Pancreas (tissue), 10 donors: ENCODE data around the gene RNF5. TPM values are rescaled to one million over a fixed set of nuclear protein-coding genes. Genes with fewer than 3 reads are reported as not detected.

Source experiments
- ATAC-seq, 4 donors: fragments of 200-7000 bp; cut with Tn5 transposase; one replicate each; pipeline versions ENCODE4 v1.8.0 to v1.9.1; 2020; ENCODE audit warnings: mild to moderate bottlenecking in 4 of 4, moderate library complexity in 4 of 4
- DNase-seq, 6 donors: peaks; one replicate each; pipeline ENCODE4 v3.0.0-alpha.2; 2020
- FAIRE-seq: peaks from 2 replicates; lab custom pipeline; 2012; peaks lifted over from hg19 to GRCh38; lab: Jason Lieb, UNC
- H3K27ac ChIP-seq, 4 donors: fragments of 200-600 bp; sonication (generic); 1 replicate in 3 of 4; 2 replicates in 1 of 4; pipeline versions ENCODE4 v1.5.0 to v1.8.0; 2020
- H3K27me3 ChIP-seq, 4 donors: fragments of 200-600 bp; one replicate each; pipeline ENCODE4 v1.8.0; 2021
- H3K36me3 ChIP-seq, 3 donors: fragments of 200-600 bp; sonication (generic) in 1 of 3; one replicate each; pipeline versions ENCODE4 v1.5.0 to v1.8.0; 2020 to 2021
- H3K4me1 ChIP-seq, 3 donors: fragments of 200-600 bp; one replicate each; pipeline ENCODE4 v1.8.0; 2021
- H3K4me3 ChIP-seq, 4 donors: fragments of 200-600 bp; sonication (generic) in 2 of 4; one replicate each; pipeline versions ENCODE4 v1.5.0 to v1.8.0; 2020 to 2021
- H3K9me3 ChIP-seq, 4 donors: fragments of 200-600 bp; one replicate each; pipeline ENCODE4 v1.8.0; 2021
- WGBS, 2 donors: extraction: QIAGEN DNeasy Blood & Tissue Kit; methylation state at CpG; one replicate each; pipeline ENCODE4 v1.1.7; 2013; 5-methylcytosine and 5-hydroxymethylcytosine counted together
- intact Hi-C, 3 donors: fragments of 100-400 bp; cut with DNase I; formaldehyde crosslinking; loops; one replicate each; pipeline versions ENCODE4 v1.11.1 to v1.14.2; 2022
- polyA plus RNA-seq, 2 donors: library from polyadenylated mRNA; stranded (reverse); fragments of 200-250 nt; gene quantifications; one replicate each; pipeline ENCODE4 v1.2.3, GENCODE V29; 2013
- total RNA-seq, 6 donors: library from RNA; stranded (reverse); fragmentation: NEBNext Ultra II Directional in 4 of 6; extraction: Animal tissue kit (Norgen Biotek cat#: 25700) in 4 of 6; gene quantifications; one replicate each; pipeline versions ENCODE4 v1.2.1 to v1.2.4, GENCODE V29; 2021 to 2023
- TF ChIP-seq, protein P1 (sequence below), 4 donors: fragments of 200-600 bp; sonication (generic) in 3 of 4; IDR thresholded peaks; one replicate each; pipeline versions ENCODE4 v1.5.0 to v1.8.0; 2021; ENCODE audit warnings: antibody characterized with exemption in 4 of 4
- donor health status: healthy with polysubstance abuse.
- donor health status: DM: no; HTN: no; CAD: no; lungs with moderate emphysema.
- donor health status: DM: no; HTN: no; CAD: no.
- donor health status: control.
- donor health status: control.
- donor health status: Bipolar disorder and iron deficiency.
- donor health status: DM: yes; HTN: yes; CAD: no.
- donor health status: DM: no; HTN: no; CAD: no.
- donor health status: DM: no; HTN: no; CAD: no.
- donor health status: DM: yes; HTN: yes; CAD: no.

The RNF5 gene
- total and polyA plus RNA-seq, 8 donors = 16.1 to 41.4 (median 25.8) TPM

GRCh38 chr6:32179766-32180405 lies 1.7 kb downstream of the RNF5 start:
- no peak overlapping the region for H3K27ac ChIP-seq
- H3K4me3 ChIP-seq = no peak overlapping the region
- H3K4me1 ChIP-seq = peaks cover 20 to 24% (median 22%) of the 10 kb centered on the region in 3 donors
- no peak for FAIRE-seq
- no peak for ATAC-seq
- 73 to 78% methylated on average over 10 of the region's 10 CpGs for WGBS, 2 donors
- intact Hi-C loops = no loop called here
- TF ChIP-seq, protein P1, sequence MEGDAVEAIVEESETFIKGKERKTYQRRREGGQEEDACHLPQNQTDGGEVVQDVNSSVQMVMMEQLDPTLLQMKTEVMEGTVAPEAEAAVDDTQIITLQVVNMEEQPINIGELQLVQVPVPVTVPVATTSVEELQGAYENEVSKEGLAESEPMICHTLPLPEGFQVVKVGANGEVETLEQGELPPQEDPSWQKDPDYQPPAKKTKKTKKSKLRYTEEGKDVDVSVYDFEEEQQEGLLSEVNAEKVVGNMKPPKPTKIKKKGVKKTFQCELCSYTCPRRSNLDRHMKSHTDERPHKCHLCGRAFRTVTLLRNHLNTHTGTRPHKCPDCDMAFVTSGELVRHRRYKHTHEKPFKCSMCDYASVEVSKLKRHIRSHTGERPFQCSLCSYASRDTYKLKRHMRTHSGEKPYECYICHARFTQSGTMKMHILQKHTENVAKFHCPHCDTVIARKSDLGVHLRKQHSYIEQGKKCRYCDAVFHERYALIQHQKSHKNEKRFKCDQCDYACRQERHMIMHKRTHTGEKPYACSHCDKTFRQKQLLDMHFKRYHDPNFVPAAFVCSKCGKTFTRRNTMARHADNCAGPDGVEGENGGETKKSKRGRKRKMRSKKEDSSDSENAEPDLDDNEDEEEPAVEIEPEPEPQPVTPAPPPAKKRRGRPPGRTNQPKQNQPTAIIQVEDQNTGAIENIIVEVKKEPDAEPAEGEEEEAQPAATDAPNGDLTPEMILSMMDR (IDR thresholded peaks at IDR 0.05) = no peak
- no peaks in the 10 kb centered on the region for H3K36me3 ChIP-seq
- no peaks in the 10 kb centered on the region for H3K9me3 ChIP-seq
- DNase-seq = peak in 1 of 6 donors; percentile 43
- H3K27me3 ChIP-seq = no peaks in the 10 kb centered on the region

GRCh38 chr6:32181148-32181702 lies 3.0 kb downstream of the RNF5 start:
- WGBS, 2 donors = 90 to 96% methylated on average over 12 to 15 of the region's 15 CpGs
- intact Hi-C loops = no loop called here
- Histone ChIP-seq H3K4me1 (peaks cover 15 to 18% (median 15%) of the 10 kb centered on the region in 3 donors), H3K36me3 (no peaks in the 10 kb centered on the region), H3K27ac (no peak overlapping the region), H3K27me3 (no peaks in the 10 kb centered on the region), H3K4me3 (no peak overlapping the region), H3K9me3 (no peaks in the 10 kb centered on the region)
- FAIRE-seq (no peak), ATAC-seq (no peak), DNase-seq (peak in 2 of 6 donors; percentile 12 to 27)
- TF ChIP-seq, protein P1 (IDR thresholded peaks at IDR 0.05) = no peak

DNA sequence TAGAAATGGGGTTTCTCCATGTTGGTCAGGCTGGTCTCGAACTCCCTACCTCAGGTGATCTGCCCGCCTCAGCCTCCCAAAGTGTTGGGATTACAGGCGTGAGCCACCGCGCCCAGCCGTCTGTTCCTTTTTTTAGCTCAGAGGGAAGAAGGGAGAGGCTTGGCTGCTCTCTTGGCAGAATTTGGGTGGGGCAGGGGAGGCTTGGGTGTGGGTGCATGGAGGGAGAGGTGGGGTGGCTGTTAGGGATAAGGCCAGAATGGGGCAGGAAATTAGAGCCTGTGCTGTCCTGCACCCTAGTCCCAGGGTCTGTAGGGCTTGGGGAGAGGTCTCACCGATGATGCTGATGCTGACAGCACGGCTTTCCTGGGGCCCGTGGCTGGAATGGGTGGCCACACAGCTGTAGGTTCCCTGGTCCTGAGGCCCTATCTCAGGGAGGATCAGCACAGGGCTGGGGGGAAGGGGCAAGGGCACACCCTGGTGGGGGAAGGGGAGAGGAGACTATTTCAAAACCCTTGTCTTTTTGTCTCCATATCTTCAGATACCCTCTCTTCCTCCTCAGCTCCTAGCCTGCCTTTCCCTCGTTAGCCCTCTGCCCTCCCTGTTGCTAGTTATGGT lies 3.8 kb downstream of the RNF5 start:
- no peak overlapping the region for H3K27ac ChIP-seq
- no peaks in the 10 kb centered on the region for H3K36me3 ChIP-seq
- DNase-seq (peak in 1 of 6 donors; percentile 6), ATAC-seq (no peak), FAIRE-seq (no peak)
- no peaks in the 10 kb centered on the region for H3K9me3 ChIP-seq
- intact Hi-C loops = no loop called here
- H3K4me3 ChIP-seq = no peak overlapping the region
- H3K27me3 ChIP-seq = no peaks in the 10 kb centered on the region
- H3K4me1 ChIP-seq = peaks cover 7 to 11% (median 7%) of the 10 kb centered on the region in 3 donors
- WGBS, 2 donors = 85 to 86% methylated on average over 10 of the region's 10 CpGs
- TF ChIP-seq, protein P1 (IDR thresholded peaks at IDR 0.05) = no peak

DNA sequence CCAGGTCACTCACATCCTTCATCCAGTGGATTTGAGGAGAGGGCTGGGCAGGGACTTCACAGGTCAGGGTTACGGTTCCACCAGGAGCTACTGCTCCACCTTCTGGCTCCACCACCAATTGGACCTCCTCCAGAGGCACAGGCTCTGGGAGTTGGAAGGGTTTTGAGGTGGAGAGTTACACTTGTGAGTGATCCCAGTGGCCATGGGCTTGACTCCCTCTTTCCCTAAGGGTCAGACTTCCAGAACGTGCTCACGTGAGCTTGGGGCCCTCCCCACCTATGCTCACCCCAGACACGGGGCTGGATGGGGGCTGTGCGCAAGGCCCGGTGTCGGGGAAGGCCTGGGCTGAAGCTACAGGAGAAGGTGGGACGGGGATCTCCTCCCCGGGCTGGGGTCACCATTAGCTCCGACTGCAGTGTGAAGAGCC lies 4.4 kb downstream of the RNF5 start:
- intact Hi-C loops = no loop called here
- H3K9me3 ChIP-seq = no peaks in the 10 kb centered on the region
- peaks cover 4 to 11% (median 5%) of the 10 kb centered on the region in 3 donors for H3K4me1 ChIP-seq
- H3K36me3 ChIP-seq = no peaks in the 10 kb centered on the region
- no peak for FAIRE-seq
- 87 to 91% methylated on average over 10 of the region's 10 CpGs for WGBS, 2 donors
- no peaks in the 10 kb centered on the region for H3K27me3 ChIP-seq
- no peak overlapping the region for H3K27ac ChIP-seq
- no peak overlapping the region for H3K4me3 ChIP-seq
- ATAC-seq = no peak
- TF ChIP-seq, protein P1 (IDR thresholded peaks at IDR 0.05) = no peak
- DNase-seq = peak in 2 of 6 donors; percentile 18 to 53
